ENCODE measurements around the gene MFSD12. TPM values are rescaled to one million over a fixed set of nuclear protein-coding genes. Genes with fewer than 3 reads are reported as not detected.

The MFSD12 gene
- total RNA-seq, 1 experiment from 2014 or later: 131 TPM

DNA sequence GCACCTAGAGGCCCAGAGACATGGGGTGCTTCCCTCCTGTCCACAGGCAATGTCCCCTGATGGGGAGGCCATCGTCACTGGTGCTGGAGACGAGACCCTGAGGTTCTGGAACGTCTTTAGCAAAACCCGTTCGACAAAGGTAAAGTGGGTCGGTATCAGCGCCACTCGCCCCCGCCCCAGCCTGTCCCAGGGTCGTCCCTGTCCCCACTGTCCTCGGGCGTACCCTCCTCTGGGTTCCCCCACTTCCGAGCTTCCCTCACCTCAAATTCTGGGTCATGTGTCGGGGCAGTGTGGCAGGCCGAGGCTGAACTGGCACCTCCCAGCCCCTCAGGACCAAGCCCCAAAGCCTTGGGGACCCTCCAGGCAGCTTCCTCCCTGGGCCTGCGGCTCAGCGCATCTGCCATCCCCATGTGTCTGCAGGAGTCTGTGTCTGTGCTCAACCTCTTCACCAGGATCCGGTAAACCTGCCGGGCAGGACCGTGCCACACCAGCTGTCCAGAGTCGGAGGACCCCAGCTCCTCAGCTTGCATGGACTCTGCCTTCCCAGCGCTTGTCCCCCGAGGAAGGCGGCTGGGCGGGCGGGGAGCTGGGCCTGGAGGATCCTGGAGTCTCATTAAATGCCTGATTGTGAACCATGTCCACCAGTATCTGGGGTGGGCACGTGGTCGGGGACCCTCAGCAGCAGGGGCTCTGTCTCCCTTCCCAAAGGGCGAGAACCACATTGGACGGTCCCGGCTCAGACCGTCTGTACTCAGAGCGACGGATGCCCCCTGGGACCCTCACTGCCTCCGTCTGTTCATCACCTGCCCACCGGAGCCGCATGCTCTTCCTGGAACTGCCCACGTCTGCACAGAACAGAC lies 22.8 kb downstream of the MFSD12 start:
- no peaks in the 10 kb centered on the region for H3K9me2 ChIP-seq (ENCODE audit: insufficient read depth)
- H3K4me1 ChIP-seq (ENCODE audit: control insufficient read depth in 1 of 2, insufficient read depth in 2 of 2, low read length in 2 of 2): peaks cover 3 to 21% of the 10 kb centered on the region in 2 experiments; a peak in 3 of 4 replicates
- no peak overlapping the region for H3K27ac ChIP-seq (ENCODE audit: low read depth, low read length)
- no peaks in the 10 kb centered on the region for H3K79me2 ChIP-seq (ENCODE audit: insufficient read depth, low read length)
- BruUV-seq (replicated peaks): no TSS peak
- TF ChIP-seq POLR2AphosphoS5 (IDR thresholded peaks at IDR 0.05; ENCODE audit: low read depth, low read length) (no peak), JUND (IDR thresholded peaks at IDR 0.05) (no peak), MAX (IDR thresholded peaks at IDR 0.05) (no peak)
- no peak overlapping the region for H3K4me2 ChIP-seq (ENCODE audit: low read length)
- H3K4me3 ChIP-seq (replicated peaks in 1 of 2; ENCODE audit: low read depth in 1 of 2, low read length in 2 of 2): no peak overlapping the region
- ChIA-PET POLR2A (no interaction called here), CTCF (no interaction called here), RAD21 (ENCODE audit: low non-redundant PET in 1 of 2, low total read pairs in 2 of 2, uncharacterized antibody in 2 of 2, unreplicated experiment in 2 of 2) (no interaction called here)
- DNase-seq (ENCODE audit: low read depth, low spot score) (no peak), ATAC-seq (no peak)
- no peaks in the 10 kb centered on the region for H4K20me1 ChIP-seq (ENCODE audit: insufficient read depth)
- H3K9me3 ChIP-seq (ENCODE audit: control insufficient read depth in 1 of 2, insufficient read depth in 1 of 2, low read depth in 1 of 2, low read length in 2 of 2): no peaks in the 10 kb centered on the region
- no peak overlapping the region for H2AFZ ChIP-seq (ENCODE audit: low read depth, low read length, poor library complexity, severe bottlenecking)
- H3K36me3 ChIP-seq (ENCODE audit: control insufficient read depth in 1 of 2, insufficient read depth in 2 of 2, low read length in 2 of 2): peaks cover 11 to 27% of the 10 kb centered on the region in 2 experiments; a peak in 3 of 4 replicates
- H3K27me3 ChIP-seq (ENCODE audit: insufficient read depth, low read length): no peaks in the 10 kb centered on the region
- no peak overlapping the region for H3K9ac ChIP-seq (ENCODE audit: low read length)
- intact Hi-C loops (cut with micrococcal nuclease): no loop called here

DNA sequence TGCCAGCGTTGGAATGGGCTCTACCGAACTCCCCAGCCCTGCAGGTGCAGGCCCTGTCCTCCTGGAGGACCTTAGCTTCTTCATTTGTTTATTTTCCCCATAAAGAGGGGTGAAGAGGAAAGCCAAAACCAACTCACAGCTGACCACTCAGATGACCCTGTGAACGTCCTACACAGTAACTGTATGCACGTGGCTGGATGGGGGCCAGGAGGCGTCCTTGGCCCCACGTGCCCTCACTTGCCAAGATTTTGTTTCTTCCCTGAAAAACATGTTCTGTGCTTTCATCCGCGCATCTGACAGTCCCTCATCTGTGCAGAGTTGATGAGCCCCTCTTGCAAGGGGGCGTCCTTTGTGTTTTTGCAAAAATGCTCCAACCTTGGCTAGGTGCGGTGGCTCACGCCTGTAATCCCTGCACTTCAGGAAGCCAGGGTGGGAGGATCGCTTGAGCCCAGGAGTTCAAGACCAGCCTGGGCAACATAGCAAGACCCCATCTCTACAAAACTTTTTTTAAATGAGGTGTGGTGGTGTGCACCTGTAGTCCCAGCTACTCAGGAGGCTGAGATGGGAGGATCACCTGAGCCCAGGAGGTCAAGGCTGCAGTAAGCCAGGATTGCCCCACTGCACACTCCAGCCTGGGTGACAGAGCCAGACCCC lies 23.7 kb downstream of the MFSD12 start:
- CTCF ChIA-PET: no interaction called here
- no TSS peak for BruUV-seq (replicated peaks)
- RAD21 ChIA-PET (ENCODE audit: low non-redundant PET in 1 of 2, low total read pairs in 2 of 2, uncharacterized antibody in 2 of 2, unreplicated experiment in 2 of 2): no interaction called here
- H3K4me3 ChIP-seq (replicated peaks in 1 of 2; ENCODE audit: low read depth in 1 of 2, low read length in 2 of 2): no peak overlapping the region
- H3K27me3 ChIP-seq (ENCODE audit: insufficient read depth, low read length): no peaks in the 10 kb centered on the region
- no peak for DNase-seq (ENCODE audit: low read depth, low spot score)
- H4K20me1 ChIP-seq (ENCODE audit: insufficient read depth): no peaks in the 10 kb centered on the region
- peaks cover 11 to 27% of the 10 kb centered on the region in 2 experiments; a peak in 3 of 4 replicates for H3K36me3 ChIP-seq (ENCODE audit: control insufficient read depth in 1 of 2, insufficient read depth in 2 of 2, low read length in 2 of 2)
- H2AFZ ChIP-seq (ENCODE audit: low read depth, low read length, poor library complexity, severe bottlenecking): no peak overlapping the region
- TF ChIP-seq, protein P1, sequence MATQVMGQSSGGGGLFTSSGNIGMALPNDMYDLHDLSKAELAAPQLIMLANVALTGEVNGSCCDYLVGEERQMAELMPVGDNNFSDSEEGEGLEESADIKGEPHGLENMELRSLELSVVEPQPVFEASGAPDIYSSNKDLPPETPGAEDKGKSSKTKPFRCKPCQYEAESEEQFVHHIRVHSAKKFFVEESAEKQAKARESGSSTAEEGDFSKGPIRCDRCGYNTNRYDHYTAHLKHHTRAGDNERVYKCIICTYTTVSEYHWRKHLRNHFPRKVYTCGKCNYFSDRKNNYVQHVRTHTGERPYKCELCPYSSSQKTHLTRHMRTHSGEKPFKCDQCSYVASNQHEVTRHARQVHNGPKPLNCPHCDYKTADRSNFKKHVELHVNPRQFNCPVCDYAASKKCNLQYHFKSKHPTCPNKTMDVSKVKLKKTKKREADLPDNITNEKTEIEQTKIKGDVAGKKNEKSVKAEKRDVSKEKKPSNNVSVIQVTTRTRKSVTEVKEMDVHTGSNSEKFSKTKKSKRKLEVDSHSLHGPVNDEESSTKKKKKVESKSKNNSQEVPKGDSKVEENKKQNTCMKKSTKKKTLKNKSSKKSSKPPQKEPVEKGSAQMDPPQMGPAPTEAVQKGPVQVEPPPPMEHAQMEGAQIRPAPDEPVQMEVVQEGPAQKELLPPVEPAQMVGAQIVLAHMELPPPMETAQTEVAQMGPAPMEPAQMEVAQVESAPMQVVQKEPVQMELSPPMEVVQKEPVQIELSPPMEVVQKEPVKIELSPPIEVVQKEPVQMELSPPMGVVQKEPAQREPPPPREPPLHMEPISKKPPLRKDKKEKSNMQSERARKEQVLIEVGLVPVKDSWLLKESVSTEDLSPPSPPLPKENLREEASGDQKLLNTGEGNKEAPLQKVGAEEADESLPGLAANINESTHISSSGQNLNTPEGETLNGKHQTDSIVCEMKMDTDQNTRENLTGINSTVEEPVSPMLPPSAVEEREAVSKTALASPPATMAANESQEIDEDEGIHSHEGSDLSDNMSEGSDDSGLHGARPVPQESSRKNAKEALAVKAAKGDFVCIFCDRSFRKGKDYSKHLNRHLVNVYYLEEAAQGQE (IDR thresholded peaks at IDR 0.05; ENCODE audit: low read depth): no peak
- TF ChIP-seq POLR2AphosphoS5 (IDR thresholded peaks at IDR 0.05; ENCODE audit: low read depth, low read length) (no peak), CEBPB (IDR thresholded peaks at IDR 0.05; ENCODE audit: low read depth) (no peak), CBX3 (IDR thresholded peaks at IDR 0.05; ENCODE audit: low read depth) (no peak), SIN3A (IDR thresholded peaks at IDR 0.05; ENCODE audit: low read depth) (no peak), FOSL1 (IDR thresholded peaks at IDR 0.05; ENCODE audit: low read depth) (no peak), SRF (IDR thresholded peaks at IDR 0.05; ENCODE audit: low read depth) (no peak)
- no peak overlapping the region for H3K9ac ChIP-seq (ENCODE audit: low read length)
- no peak overlapping the region for H3K4me2 ChIP-seq (ENCODE audit: low read length)
- H3K4me1 ChIP-seq (ENCODE audit: control insufficient read depth in 1 of 2, insufficient read depth in 2 of 2, low read length in 2 of 2): peaks cover 0 to 12% of the 10 kb centered on the region in 2 experiments; a peak in 2 of 4 replicates
- no peaks in the 10 kb centered on the region for H3K9me3 ChIP-seq (ENCODE audit: control insufficient read depth in 1 of 2, insufficient read depth in 1 of 2, low read depth in 1 of 2, low read length in 2 of 2)
- POLR2A ChIA-PET: no interaction called here
- intact Hi-C loops (cut with micrococcal nuclease): no loop called here
- H3K27ac ChIP-seq (ENCODE audit: low read depth, low read length): no peak overlapping the region
- H3K79me2 ChIP-seq (ENCODE audit: insufficient read depth, low read length): no peaks in the 10 kb centered on the region
- ATAC-seq: no peak
- H3K9me2 ChIP-seq (ENCODE audit: insufficient read depth): no peaks in the 10 kb centered on the region
